PC-3 (cell line): Measurements from ENCODE around the gene TCF3. TPM values are rescaled to one million over a fixed set of nuclear protein-coding genes. Genes with fewer than 3 reads are reported as not detected.

Source experiments
- ATAC-seq: fragments of 200-7000 bp; cut with Tn5 transposase; 2 replicates; pipeline ENCODE4 v1.9.1; 2020; ENCODE audit warnings: mild to moderate bottlenecking, moderate library complexity
- BruUV-seq: library from RNA; stranded (reverse); fragments of 400-500 nt; replicated peaks from 2 replicates; lab custom pipeline; 2021; lab: Mats Ljungman, UMichigan
- CTCF ChIA-PET: fragments of 300-600 bp; sonication (Branson Sonifier 250); formaldehyde crosslinking; loops from one replicate; lab custom pipeline; 2022; ENCODE audit warnings: antibody characterized with exemption; lab: Charles Lee
- POLR2A ChIA-PET: fragments of 300-600 bp; sonication (Branson Sonifier 250); formaldehyde crosslinking; loops from one replicate; lab custom pipeline; 2022; ENCODE audit warnings: antibody characterized with exemption; ENCODE audit not compliant: unreplicated experiment; lab: Charles Lee
- DNase-seq: peaks from one replicate; pipeline ENCODE4 v3.0.0-alpha.2; 2015
- H2AFZ ChIP-seq: fragments of 300-600 bp; sonication (generic); 2 replicates; pipeline ENCODE4 v1.6.0; 2016; ENCODE audit warnings: antibody characterized with exemption, low read length
- H3F3A ChIP-seq: fragments of 300-600 bp; sonication (generic); one replicate; pipeline ENCODE4 v1.6.0; 2017; ENCODE audit warnings: antibody characterized with exemption, low read length, control low read depth, mild to moderate bottlenecking; ENCODE audit not compliant: unreplicated experiment
- H3K27ac ChIP-seq: fragments of 300-600 bp; sonication (generic); 2 replicates; pipeline ENCODE4 v1.5.1; 2016; ENCODE audit warnings: mild to moderate bottlenecking, low read length
- H3K27me3 ChIP-seq: fragments of 300-600 bp; sonication (generic); 2 replicates; pipeline ENCODE4 v1.6.1; 2016; ENCODE audit warnings: low read length, mixed read lengths
- H3K36me3 ChIP-seq: fragments of 300-600 bp; sonication (generic); 2 replicates; pipeline ENCODE4 v1.6.1; 2016; ENCODE audit warnings: low read depth, mixed run types, low read length, mixed read lengths
- H3K4me1 ChIP-seq: fragments of 300-600 bp; sonication (generic); 2 replicates; pipeline ENCODE4 v1.5.1; 2016; ENCODE audit warnings: low read length; ENCODE audit not compliant: insufficient read depth
- H3K4me2 ChIP-seq: fragments of 300-600 bp; sonication (generic); 2 replicates; pipeline ENCODE4 v1.6.0; 2016; ENCODE audit warnings: low read length
- H3K4me3 ChIP-seq: fragments of 300-600 bp; sonication (generic); 2 replicates; pipeline ENCODE4 v1.5.1; 2016; ENCODE audit warnings: mild to moderate bottlenecking, low read length, mixed read lengths
- H3K79me2 ChIP-seq: fragments of 300-600 bp; sonication (generic); 2 replicates; pipeline ENCODE4 v1.6.1; 2017; ENCODE audit warnings: low read length, mixed read lengths
- H3K9ac ChIP-seq: fragments of 300-600 bp; sonication (generic); 2 replicates; pipeline ENCODE4 v1.6.0; 2016; ENCODE audit warnings: mild to moderate bottlenecking, low read length
- H3K9me2 ChIP-seq: fragments of 300-600 bp; sonication (generic); replicated peaks from 2 replicates; pipeline ENCODE4 v1.6.1; 2016; ENCODE audit warnings: mixed run types, low read length, mixed read lengths
- H3K9me3 ChIP-seq: fragments of 300-600 bp; sonication (generic); 2 replicates; pipeline ENCODE4 v1.6.1; 2016; ENCODE audit warnings: low read length, mixed read lengths
- H4K20me1 ChIP-seq: fragments of 300-600 bp; sonication (generic); 2 replicates; pipeline ENCODE4 v1.6.1; 2016; ENCODE audit warnings: low read length, mixed read lengths
- CTCF ChIP-seq: fragments of 300-600 bp; sonication (generic); conservative IDR thresholded peaks from 2 replicates; pipeline ENCODE4 v1.5.1; 2017; ENCODE audit warnings: antibody characterized with exemption, low read depth, mild to moderate bottlenecking, low read length
- EZH2 ChIP-seq: fragments of 300-600 bp; sonication (generic); IDR thresholded peaks from one replicate; pipeline ENCODE4 v1.6.1; 2017; ENCODE audit warnings: antibody characterized with exemption, mild to moderate bottlenecking, low read length; ENCODE audit not compliant: unreplicated experiment
- EZH2phosphoT487 ChIP-seq: fragments of 300-600 bp; sonication (generic); IDR thresholded peaks from 2 replicates; pipeline ENCODE4 v1.6.1; 2018; ENCODE audit warnings: mild to moderate bottlenecking, antibody characterized with exemption, low read length, borderline replicate concordance
- intact Hi-C: fragments of 100-400 bp; cut with micrococcal nuclease; formaldehyde crosslinking; loops from 2 replicates; pipeline ENCODE4 v1.9.0; 2023
- total RNA-seq: library from RNA; depleted of rRNA; stranded (reverse); fragments of >200 nt; gene quantifications from 2 replicates; pipeline ENCODE4 v1.2.3, GENCODE V29; 2014

TCF3 gene
- total RNA-seq, 1 experiment from 2014 or later: 147 TPM

- ATAC-seq (no peak), DNase-seq (no peak)
- H3K4me2 ChIP-seq: no peak overlapping the region
- BruUV-seq: no TSS peak
- H2AFZ ChIP-seq: no peak overlapping the region
- H3K36me3 ChIP-seq: no peaks in the 10 kb centered on the region
- no peaks in the 10 kb centered on the region for H3K9me2 ChIP-seq
- H3K27ac ChIP-seq: no peak overlapping the region
- no peak for TF ChIP-seq EZH2
- TF ChIP-seq EZH2phosphoT487: no peak
- TF ChIP-seq CTCF: no peak
- H3K4me3 ChIP-seq: no peak overlapping the region
- H3K27me3 ChIP-seq: no peaks in the 10 kb centered on the region
- no peaks in the 10 kb centered on the region for H3F3A ChIP-seq
- no peaks in the 10 kb centered on the region; the same call in 1 of the 2 replicates for H4K20me1 ChIP-seq
- H3K9me3 ChIP-seq: no peaks in the 10 kb centered on the region
- CTCF ChIA-PET: no interaction called here
- no peaks in the 10 kb centered on the region for H3K4me1 ChIP-seq
- POLR2A ChIA-PET: no interaction called here
- H3K9ac ChIP-seq: no peak overlapping the region
- intact Hi-C loops: no loop called here
- H3K79me2 ChIP-seq: peaks cover 22% of the 10 kb centered on the region
Measured at GRCh38 chr19:1563251-1563650, 89.2 kb downstream of the TCF3 start.

- TF ChIP-seq EZH2phosphoT487 (no peak), CTCF (no peak), EZH2 (no peak)
- DNase-seq (no peak), ATAC-seq (no peak)
- H3K9ac ChIP-seq: no peak overlapping the region
- H3K9me2 ChIP-seq: no peaks in the 10 kb centered on the region
- H3K27me3 ChIP-seq: no peaks in the 10 kb centered on the region
- BruUV-seq: no TSS peak
- H3K4me1 ChIP-seq: no peaks in the 10 kb centered on the region
- no peak overlapping the region for H3K4me3 ChIP-seq
- no peak overlapping the region for H3K4me2 ChIP-seq
- H3K9me3 ChIP-seq: no peaks in the 10 kb centered on the region
- H3K36me3 ChIP-seq: no peaks in the 10 kb centered on the region
- ChIA-PET POLR2A (no interaction called here), CTCF (no interaction called here)
- no peak overlapping the region for H2AFZ ChIP-seq
- intact Hi-C loops: no loop called here
- no peaks in the 10 kb centered on the region; the same call in 1 of the 2 replicates for H4K20me1 ChIP-seq
- peaks cover 17% of the 10 kb centered on the region for H3K79me2 ChIP-seq
- H3F3A ChIP-seq: no peaks in the 10 kb centered on the region
- H3K27ac ChIP-seq: no peak overlapping the region
Measured at GRCh38 chr19:1561236-1561842, 91.1 kb downstream of the TCF3 start.

- ATAC-seq: no peak
- H2AFZ ChIP-seq: no peak overlapping the region
- POLR2A ChIA-PET: no interaction called here
- TF ChIP-seq EZH2phosphoT487: no peak
- no peak for TF ChIP-seq CTCF
- no peak for TF ChIP-seq EZH2
- no peak overlapping the region for H3K27ac ChIP-seq
- no peaks in the 10 kb centered on the region for H3K9me2 ChIP-seq
- H3K9ac ChIP-seq: no peak overlapping the region
- H3F3A ChIP-seq: no peaks in the 10 kb centered on the region
- H3K27me3 ChIP-seq: no peaks in the 10 kb centered on the region
- CTCF ChIA-PET: no interaction called here
- peaks cover 8% of the 10 kb centered on the region for H3K79me2 ChIP-seq
- H3K36me3 ChIP-seq: no peaks in the 10 kb centered on the region
- H3K4me2 ChIP-seq: no peak overlapping the region
- H3K4me1 ChIP-seq: no peaks in the 10 kb centered on the region
- BruUV-seq: no TSS peak
- no peaks in the 10 kb centered on the region for H3K9me3 ChIP-seq
- intact Hi-C loops: no loop called here
- DNase-seq: no peak
- no peaks in the 10 kb centered on the region; the same call in 1 of the 2 replicates for H4K20me1 ChIP-seq
- H3K4me3 ChIP-seq: no peak overlapping the region
Measured at GRCh38 chr19:1560286-1560882, 92.0 kb downstream of the TCF3 start.
